Measurements from ENCODE around the gene LEP. TPM values are rescaled to one million over a fixed set of nuclear protein-coding genes. Genes with fewer than 3 reads are reported as not detected.

The LEP gene
- total and polyA plus RNA-seq, 2 donors (not counting 1 experiment from before 2014, with no cell fraction given), result not detected

- Histone ChIP-seq H4K20me1 (ENCODE audit: control insufficient read depth, insufficient read depth, low read length, poor library complexity, severe bottlenecking) (no peaks in the 10 kb centered on the region), H3K4me1 (ENCODE audit: control insufficient read depth in 2 of 2, insufficient read depth in 2 of 2, low read length in 2 of 2) (no peaks in the 10 kb centered on the region), H3K9ac (ENCODE audit: low read length) (no peak overlapping the region), H3K27ac (ENCODE audit: low read length in 2 of 2) (no peak overlapping the region), H3K9me3 (ENCODE audit: control extremely low read depth in 1 of 3, control insufficient read depth in 2 of 3, insufficient read depth in 1 of 3, low read length in 2 of 3) (no peaks in the 10 kb centered on the region), H3K79me2 (ENCODE audit: control insufficient read depth, insufficient read depth, low read length) (no peaks in the 10 kb centered on the region), H3K27me3 (replicated peaks in 1 of 4; ENCODE audit: control extremely low read depth in 1 of 4, control insufficient read depth in 3 of 4, insufficient read depth in 4 of 4, low read length in 3 of 4) (no peaks in the 10 kb centered on the region), H3K4me3 (ENCODE audit: control extremely low read depth in 1 of 5, extremely low read depth in 1 of 5, insufficient read depth in 1 of 5, low read depth in 2 of 5, low read length in 4 of 5) (no peak overlapping the region), H3K4me2 (replicated peaks; ENCODE audit: low read depth, low read length, poor library complexity, severe bottlenecking) (no peak overlapping the region), H3K36me3 (replicated peaks in 1 of 2; ENCODE audit: control extremely low read depth in 1 of 2, control insufficient read depth in 1 of 2, extremely low read depth in 1 of 2, insufficient read depth in 2 of 2, low read length in 1 of 2) (peaks cover 1 to 7% of the 10 kb centered on the region in 2 experiments), H2AFZ (ENCODE audit: insufficient read depth, low read depth, low read length, poor library complexity, severe bottlenecking) (no peak overlapping the region)
- CTCF ChIA-PET, result no interaction called here
- Mint-ChIP-seq H3K4me1 (no peaks in the 10 kb centered on the region), H3K9me3 (ENCODE audit: insufficient read depth) (no peaks in the 10 kb centered on the region), H3K4me3 (no peak overlapping the region), H3K27ac (no peak overlapping the region), H3K27me3 (no peaks in the 10 kb centered on the region)
- DNase-seq (no peak), ATAC-seq (ENCODE audit: low read depth) (no peak)
- 79% methylated on average over 3 of the region's 7 CpGs for WGBS (ENCODE audit: insufficient coverage)
- intact Hi-C loops (cut with micrococcal nuclease), result no loop called here
- POLR2A ChIA-PET, result interaction anchor here (0.6 kb wide), 1 partner anchor 84 kb away, joined by 4 read pairs; no protein-coding TSS in a partner anchor
- TF ChIP-seq EZH2 (IDR thresholded peaks at IDR 0.05; ENCODE audit: borderline replicate concordance, insufficient read depth, low read depth, low read length, poor library complexity, severe bottlenecking) (no peak), CTCF (IDR thresholded peaks at IDR 0.05) (no peak)
Measured at GRCh38 chr7:128299109-128299607, 58.1 kb downstream of the LEP start.

- Histone ChIP-seq H4K20me1 (ENCODE audit: control insufficient read depth, insufficient read depth, low read length, poor library complexity, severe bottlenecking) (no peaks in the 10 kb centered on the region), H3K9ac (ENCODE audit: low read length) (no peak overlapping the region), H3K4me3 (ENCODE audit: control extremely low read depth in 1 of 5, extremely low read depth in 1 of 5, insufficient read depth in 1 of 5, low read depth in 2 of 5, low read length in 4 of 5) (no peak overlapping the region), H3K4me2 (replicated peaks; ENCODE audit: low read depth, low read length, poor library complexity, severe bottlenecking) (no peak overlapping the region), H3K79me2 (ENCODE audit: control insufficient read depth, insufficient read depth, low read length) (no peaks in the 10 kb centered on the region), H3K9me3 (ENCODE audit: control extremely low read depth in 1 of 3, control insufficient read depth in 2 of 3, insufficient read depth in 1 of 3, low read length in 2 of 3) (no peaks in the 10 kb centered on the region), H3K27me3 (replicated peaks in 1 of 4; ENCODE audit: control extremely low read depth in 1 of 4, control insufficient read depth in 3 of 4, insufficient read depth in 4 of 4, low read length in 3 of 4) (no peaks in the 10 kb centered on the region), H3K36me3 (replicated peaks in 1 of 2; ENCODE audit: control extremely low read depth in 1 of 2, control insufficient read depth in 1 of 2, extremely low read depth in 1 of 2, insufficient read depth in 2 of 2, low read length in 1 of 2) (peaks cover 10 to 25% of the 10 kb centered on the region in 2 experiments), H2AFZ (ENCODE audit: insufficient read depth, low read depth, low read length, poor library complexity, severe bottlenecking) (no peak overlapping the region), H3K4me1 (ENCODE audit: control insufficient read depth in 2 of 2, insufficient read depth in 2 of 2, low read length in 2 of 2) (no peaks in the 10 kb centered on the region), H3K27ac (ENCODE audit: low read length in 2 of 2) (no peak overlapping the region)
- Mint-ChIP-seq H3K4me1 (no peaks in the 10 kb centered on the region), H3K27me3 (no peaks in the 10 kb centered on the region), H3K9me3 (ENCODE audit: insufficient read depth) (no peaks in the 10 kb centered on the region), H3K4me3 (no peak overlapping the region), H3K27ac (no peak overlapping the region)
- ATAC-seq (ENCODE audit: low read depth), result no peak
- POLR2A ChIA-PET, result no interaction called here
- intact Hi-C loops (cut with micrococcal nuclease), result no loop called here
- CTCF ChIA-PET, result interaction anchor here (1.6 kb wide), 1 partner anchor 92 kb away, joined by 4 read pairs; no protein-coding TSS in a partner anchor
- WGBS (ENCODE audit: insufficient coverage), result 83% methylated on average over 6 of the region's 10 CpGs
- no peak for DNase-seq
- TF ChIP-seq CTCF (IDR thresholded peaks at IDR 0.05) (no peak), EZH2 (IDR thresholded peaks at IDR 0.05; ENCODE audit: borderline replicate concordance, insufficient read depth, low read depth, low read length, poor library complexity, severe bottlenecking) (no peak)
Measured at GRCh38 chr7:128302139-128302538, 61.1 kb downstream of the LEP start.

Measured in B cell (primary cell).